Smooth muscle cell (in vitro differentiated cells): ENCODE results near the gene ARRDC5. TPM values are rescaled to one million over a fixed set of nuclear protein-coding genes. Genes with fewer than 3 reads are reported as not detected.

Experiments used
- DNase-seq: peaks from one replicate; lab custom pipeline; 2025; ENCODE audit not compliant: unreplicated experiment; lab: John Stamatoyannopoulos, UW
- H2AFZ ChIP-seq: fragments of 200-600 bp; sonication (generic); 2 replicates; pipeline ENCODE4 v1.6.0; 2016; ENCODE audit warnings: antibody characterized with exemption, low read depth, mild to moderate bottlenecking
- H3F3A ChIP-seq: fragments of 200-600 bp; sonication (generic); 2 replicates; pipeline ENCODE4 v1.6.0; 2017; ENCODE audit warnings: antibody characterized with exemption, low read depth
- H3K27ac ChIP-seq: fragments of 200-600 bp; sonication (generic); 2 replicates; pipeline ENCODE4 v1.5.1; 2016; ENCODE audit warnings: low read depth, mild to moderate bottlenecking
- H3K27me3 ChIP-seq: fragments of 200-600 bp; sonication (generic); 2 replicates; pipeline ENCODE4 v1.6.1; 2016; ENCODE audit warnings: low read depth, mild to moderate bottlenecking
- H3K36me3 ChIP-seq: fragments of 200-600 bp; sonication (generic); 2 replicates; pipeline ENCODE4 v1.5.1; 2016; ENCODE audit warnings: low read depth
- H3K4me1 ChIP-seq: fragments of 200-600 bp; sonication (generic); 2 replicates; pipeline ENCODE4 v1.5.1; 2016; ENCODE audit warnings: low read depth
- H3K4me2 ChIP-seq: fragments of 200-600 bp; sonication (generic); 2 replicates; pipeline ENCODE4 v1.6.0; 2016; ENCODE audit warnings: mild to moderate bottlenecking
- H3K4me3 ChIP-seq: fragments of 200-600 bp; sonication (generic); 2 replicates; pipeline ENCODE4 v1.5.1; 2016; ENCODE audit warnings: mild to moderate bottlenecking
- H3K79me2 ChIP-seq: fragments of 200-600 bp; sonication (generic); 2 replicates; pipeline ENCODE4 v1.6.0; 2016; ENCODE audit warnings: low read depth, mild to moderate bottlenecking
- H3K9ac ChIP-seq: fragments of 200-600 bp; sonication (generic); 2 replicates; pipeline ENCODE4 v1.6.0; 2016; ENCODE audit warnings: low read depth
- H3K9me3 ChIP-seq: fragments of 200-600 bp; sonication (generic); replicated peaks from 2 replicates; pipeline ENCODE4 v1.5.1; 2016; ENCODE audit warnings: low read depth
- H4K20me1 ChIP-seq: fragments of 200-600 bp; sonication (generic); 2 replicates; pipeline ENCODE4 v1.6.0; 2016; ENCODE audit warnings: low read depth
- WGBS: methylation state at CpG from one replicate; pipeline ENCODE4 v1.1.7; 2016; ENCODE audit warnings: low lambda C conversion rate; 5-methylcytosine and 5-hydroxymethylcytosine counted together
- polyA plus RNA-seq: library from polyadenylated mRNA; unstranded; fragments of >200 nt; fragmentation: Nextera tagmentation; extraction: Ambion mirVana; gene quantifications from 2 replicates; pipeline ENCODE4 v1.2.1, GENCODE V29; 2016
- total RNA-seq: library from RNA; depleted of rRNA; stranded (reverse); fragments of >200 nt; gene quantifications from 2 replicates; pipeline ENCODE4 v1.2.3, GENCODE V29; 2014
- TF ChIP-seq, protein P1 (sequence below): fragments of 200-600 bp; sonication (generic); IDR thresholded peaks from 2 replicates; pipeline ENCODE4 v1.5.1; 2017; ENCODE audit warnings: borderline replicate concordance, mild to moderate bottlenecking, antibody characterized with exemption; ENCODE audit not compliant: insufficient read depth, poor library complexity, severe bottlenecking

Gene ARRDC5
- total and polyA plus RNA-seq, 2 experiments from 2014 or later = not detected

DNA sequence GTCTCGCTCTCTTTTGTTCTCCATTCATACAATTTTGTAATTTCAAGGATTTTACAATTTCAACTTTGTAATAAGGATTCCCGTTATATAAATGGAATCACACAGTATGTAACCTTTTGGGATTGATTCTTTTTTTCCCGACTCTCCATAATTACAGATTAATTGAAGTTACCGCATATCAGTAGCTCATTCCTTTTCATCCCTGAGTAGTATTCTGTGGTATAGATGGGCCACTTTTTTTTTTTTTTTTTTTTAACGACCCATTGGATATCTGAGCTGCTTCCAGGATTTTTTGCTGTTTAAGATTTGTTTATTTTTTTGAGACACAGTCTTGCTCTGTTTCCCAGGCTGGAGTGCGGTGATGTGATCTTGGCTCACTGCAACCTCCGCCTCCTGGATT lies 34.4 kb upstream of the ARRDC5 start:
- WGBS = 93% methylated on average over 7 of the region's 7 CpGs

GRCh38 chr19:4935444-4935843 lies 32.7 kb upstream of the ARRDC5 start:
- no peak overlapping the region for H2AFZ ChIP-seq
- H3K4me2 ChIP-seq = no peak overlapping the region
- no peak overlapping the region for H3K9ac ChIP-seq
- H3K36me3 ChIP-seq = no peaks in the 10 kb centered on the region
- TF ChIP-seq, protein P1, sequence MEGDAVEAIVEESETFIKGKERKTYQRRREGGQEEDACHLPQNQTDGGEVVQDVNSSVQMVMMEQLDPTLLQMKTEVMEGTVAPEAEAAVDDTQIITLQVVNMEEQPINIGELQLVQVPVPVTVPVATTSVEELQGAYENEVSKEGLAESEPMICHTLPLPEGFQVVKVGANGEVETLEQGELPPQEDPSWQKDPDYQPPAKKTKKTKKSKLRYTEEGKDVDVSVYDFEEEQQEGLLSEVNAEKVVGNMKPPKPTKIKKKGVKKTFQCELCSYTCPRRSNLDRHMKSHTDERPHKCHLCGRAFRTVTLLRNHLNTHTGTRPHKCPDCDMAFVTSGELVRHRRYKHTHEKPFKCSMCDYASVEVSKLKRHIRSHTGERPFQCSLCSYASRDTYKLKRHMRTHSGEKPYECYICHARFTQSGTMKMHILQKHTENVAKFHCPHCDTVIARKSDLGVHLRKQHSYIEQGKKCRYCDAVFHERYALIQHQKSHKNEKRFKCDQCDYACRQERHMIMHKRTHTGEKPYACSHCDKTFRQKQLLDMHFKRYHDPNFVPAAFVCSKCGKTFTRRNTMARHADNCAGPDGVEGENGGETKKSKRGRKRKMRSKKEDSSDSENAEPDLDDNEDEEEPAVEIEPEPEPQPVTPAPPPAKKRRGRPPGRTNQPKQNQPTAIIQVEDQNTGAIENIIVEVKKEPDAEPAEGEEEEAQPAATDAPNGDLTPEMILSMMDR = no peak
- no peaks in the 10 kb centered on the region for H3K27me3 ChIP-seq
- H3K9me3 ChIP-seq = no peaks in the 10 kb centered on the region
- H3F3A ChIP-seq = no peaks in the 10 kb centered on the region
- no peak overlapping the region for H3K4me3 ChIP-seq
- H4K20me1 ChIP-seq = peaks cover 12% of the 10 kb centered on the region
- H3K79me2 ChIP-seq = no peaks in the 10 kb centered on the region
- WGBS = 92% methylated on average over 8 of the region's 8 CpGs
- DNase-seq = no peak
- H3K27ac ChIP-seq = no peak overlapping the region
- H3K4me1 ChIP-seq = no peaks in the 10 kb centered on the region

More for the DNA sequence above, 34.4 kb upstream of the ARRDC5 start:
- Histone ChIP-seq H3K9ac (no peak overlapping the region), H3F3A (no peaks in the 10 kb centered on the region), H3K27me3 (no peaks in the 10 kb centered on the region), H4K20me1 (peaks cover 12% of the 10 kb centered on the region), H3K4me3 (no peak overlapping the region), H3K27ac (no peak overlapping the region), H3K36me3 (no peaks in the 10 kb centered on the region), H3K4me1 (no peaks in the 10 kb centered on the region), H3K79me2 (no peaks in the 10 kb centered on the region), H2AFZ (no peak overlapping the region), H3K4me2 (no peak overlapping the region), H3K9me3 (no peaks in the 10 kb centered on the region)
- TF ChIP-seq, protein P1 = no peak
- no peak for DNase-seq

- H4K20me1 ChIP-seq = peaks cover 12% of the 10 kb centered on the region
- H3K9me3 ChIP-seq = no peaks in the 10 kb centered on the region
- H3K27ac ChIP-seq = no peak overlapping the region
- H3K4me3 ChIP-seq = no peak overlapping the region
- no peak overlapping the region for H2AFZ ChIP-seq
- no peak overlapping the region for H3K4me2 ChIP-seq
- 82% methylated on average over 7 of the region's 7 CpGs for WGBS
- no peak for DNase-seq
- no peaks in the 10 kb centered on the region for H3K4me1 ChIP-seq
- H3K27me3 ChIP-seq = no peaks in the 10 kb centered on the region
- TF ChIP-seq, protein P1 = no peak
- H3F3A ChIP-seq = no peaks in the 10 kb centered on the region
- H3K9ac ChIP-seq = no peak overlapping the region
- H3K36me3 ChIP-seq = no peaks in the 10 kb centered on the region
- no peaks in the 10 kb centered on the region for H3K79me2 ChIP-seq
These were observed 30.8 kb upstream of the ARRDC5 start for GRCh38 chr19:4933528-4933927.

GRCh38 chr19:4932711-4933110 lies 30.0 kb upstream of the ARRDC5 start:
- Histone ChIP-seq H3K4me3 (no peak overlapping the region), H3K4me1 (no peaks in the 10 kb centered on the region), H3K27ac (no peak overlapping the region), H3F3A (no peaks in the 10 kb centered on the region), H4K20me1 (peaks cover 7% of the 10 kb centered on the region), H3K9me3 (no peaks in the 10 kb centered on the region), H3K4me2 (no peak overlapping the region), H3K27me3 (no peaks in the 10 kb centered on the region), H3K79me2 (peaks cover 8% of the 10 kb centered on the region), H3K9ac (no peak overlapping the region), H2AFZ (no peak overlapping the region), H3K36me3 (no peaks in the 10 kb centered on the region)
- TF ChIP-seq, protein P1 = no peak
- DNase-seq = no peak
- 96% methylated on average over 28 of the region's 32 CpGs for WGBS
